ENCODE results near the gene ANKRD37. TPM values are rescaled to one million over a fixed set of nuclear protein-coding genes. Genes with fewer than 3 reads are reported as not detected.

ANKRD37 gene
- total RNA-seq, 1 donor from 2014 or later: 38.0 TPM

DNA sequence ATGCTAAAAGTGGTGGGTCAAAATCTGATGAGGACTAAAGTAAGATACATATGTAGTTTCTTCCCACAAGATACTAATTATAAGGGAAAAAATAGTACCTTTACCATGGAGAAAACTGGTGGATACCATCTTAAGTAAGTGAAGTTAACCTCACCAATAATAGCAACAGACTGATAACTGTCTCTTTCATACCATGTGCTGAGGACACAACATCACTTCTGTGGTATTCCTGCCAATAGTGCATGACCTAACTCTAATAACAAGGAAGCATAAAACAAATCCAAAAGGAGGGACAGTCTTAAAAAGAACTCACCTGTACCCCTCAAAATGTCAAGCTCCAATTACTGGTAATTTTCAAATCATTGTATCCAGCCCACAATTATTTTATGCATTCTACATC is 20.3 kb downstream of the ANKRD37 start:
- no peak for DNase-seq (ENCODE audit: low spot score)

DNA sequence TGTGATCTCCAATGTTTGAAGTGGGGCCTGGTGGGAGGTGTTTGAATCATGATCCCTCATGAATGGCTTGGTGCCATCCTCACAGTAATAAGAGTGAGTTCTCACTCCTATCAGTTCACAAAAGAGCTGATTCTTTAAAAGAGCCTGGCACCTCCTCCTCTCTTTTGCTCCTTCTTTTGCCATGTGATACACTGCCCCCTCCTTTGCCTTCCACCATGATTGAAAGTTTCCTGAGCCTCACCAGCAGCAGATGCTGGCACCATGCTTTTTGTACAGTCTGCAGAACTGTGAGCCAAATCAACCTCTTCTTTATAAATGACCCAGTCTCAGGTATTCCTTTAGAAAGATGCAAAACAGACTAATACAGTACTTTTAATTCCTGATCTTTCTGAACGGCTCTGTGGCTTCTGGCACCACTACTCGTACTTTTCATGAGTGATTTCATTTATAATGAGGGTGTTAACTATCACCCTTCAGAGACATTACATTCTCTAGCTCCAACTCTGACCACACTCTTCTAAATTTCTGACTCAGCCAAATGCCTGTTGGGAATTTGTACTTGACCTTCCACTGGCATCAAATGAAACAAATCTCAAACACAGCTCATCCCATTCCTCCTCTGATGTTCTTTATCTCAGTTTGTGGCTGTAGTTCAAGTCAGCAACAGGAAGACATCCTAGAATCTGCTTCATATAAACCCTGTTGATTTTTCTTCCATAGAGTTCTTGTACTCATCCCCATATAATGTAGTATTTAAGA is 24.9 kb downstream of the ANKRD37 start:
- DNase-seq (ENCODE audit: low spot score): peak; percentile 93

GRCh38 chr4:185424905-185425646 is 28.4 kb downstream of the ANKRD37 start:
- no peak for DNase-seq (ENCODE audit: low spot score)

GRCh38 chr4:185425647-185426352 is 29.2 kb downstream of the ANKRD37 start, which contains the start of gene UFSP2:
TSS of gene UFSP2 (minus strand) at chr4:185425964. CDS start at chr4:185425868, 96 bp downstream.
- peak; percentile 94 for DNase-seq (ENCODE audit: low spot score)

GRCh38 chr4:185426960-185427688 is 30.5 kb downstream of the ANKRD37 start:
- DNase-seq (ENCODE audit: low spot score): no peak

DNA sequence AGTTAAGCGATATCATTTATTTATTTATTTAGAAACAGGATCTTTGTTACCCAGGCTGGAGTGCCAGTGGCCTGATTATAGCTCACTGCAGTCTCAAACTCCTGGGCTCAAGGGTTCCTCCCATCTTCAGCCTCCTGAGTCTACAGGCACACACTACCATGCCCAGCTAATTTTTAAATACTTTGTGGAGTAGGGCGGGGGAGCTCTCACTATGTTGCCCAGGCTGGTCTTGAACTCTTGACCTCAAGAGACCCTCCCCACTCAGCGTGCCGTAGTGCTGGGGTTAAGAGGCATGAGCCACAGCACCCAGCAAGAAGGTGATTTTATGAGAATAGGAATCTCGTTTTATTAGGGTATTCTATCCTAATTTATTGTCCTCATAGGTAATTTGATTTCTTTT is 33.0 kb downstream of the ANKRD37 start:
- no peak for DNase-seq (ENCODE audit: low spot score)

DNA sequence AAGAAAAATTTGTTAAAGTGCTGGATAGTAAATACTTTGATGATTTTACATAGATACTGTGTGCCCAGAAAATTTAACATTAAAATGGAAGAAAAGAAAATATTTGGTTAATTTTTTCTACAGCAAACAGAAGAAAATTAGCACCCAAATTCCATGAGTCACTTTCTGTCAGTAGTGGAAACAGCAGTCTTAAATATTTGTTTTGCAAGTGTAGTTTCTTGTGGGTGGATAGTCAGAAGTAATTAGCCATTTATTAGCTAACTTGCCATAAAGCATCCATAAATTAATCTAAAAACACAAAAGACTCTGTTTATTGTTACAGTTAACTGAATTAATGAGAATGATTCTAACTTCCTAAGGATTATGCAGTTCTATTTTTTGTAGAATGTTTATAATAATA is 38.8 kb downstream of the ANKRD37 start:
- no peak for DNase-seq (ENCODE audit: low spot score)

DNA sequence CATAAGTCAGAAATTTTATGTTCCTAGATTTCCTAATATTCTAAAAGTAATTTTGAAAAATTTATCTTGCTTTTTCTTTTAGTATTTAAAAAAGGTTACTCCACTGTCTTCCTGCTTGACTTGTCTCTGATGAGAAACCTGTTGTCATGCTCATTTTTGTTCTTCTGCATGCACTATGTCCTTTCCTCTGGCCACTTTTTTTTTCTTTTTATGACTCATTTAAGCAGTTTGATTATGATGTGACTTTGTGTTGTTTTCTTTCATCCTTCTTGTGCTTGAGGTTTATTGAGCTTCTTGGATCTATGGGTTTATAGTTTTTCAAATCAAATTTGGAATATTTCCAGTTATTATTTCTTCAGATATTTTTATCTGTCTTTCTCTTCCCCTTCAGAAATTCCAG is 41.2 kb downstream of the ANKRD37 start:
- no peak for DNase-seq (ENCODE audit: low spot score)

- DNase-seq (ENCODE audit: low spot score): no peak
These were observed 44.8 kb downstream of the ANKRD37 start for GRCh38 chr4:185441479-185441878.

- no peak for DNase-seq (ENCODE audit: low spot score)
These were observed 48.6 kb downstream of the ANKRD37 start for GRCh38 chr4:185445209-185445608.

Other genes with a start within 250 kb of the ANKRD37 start
- gene CFAP97, start 192.8 kb upstream of the ANKRD37 start, total RNA-seq (ENCODE audit: insufficient read depth, low replicate concordance): 37.8 TPM
- 16.1 TPM for gene SNX25, start 187.2 kb upstream of the ANKRD37 start, total RNA-seq (ENCODE audit: insufficient read depth, low replicate concordance)
- 6.5 TPM for gene LRP2BP, start 917 bp upstream of the ANKRD37 start, total RNA-seq (ENCODE audit: insufficient read depth, low replicate concordance)
- 44.1 TPM for gene UFSP2, start 29.1 kb downstream of the ANKRD37 start, total RNA-seq (ENCODE audit: insufficient read depth, low replicate concordance)
- gene CCDC110, start 74.9 kb downstream of the ANKRD37 start, total RNA-seq (ENCODE audit: insufficient read depth, low replicate concordance): 14.4 TPM
- 361 TPM for gene PDLIM3, start 138.7 kb downstream of the ANKRD37 start, total RNA-seq (ENCODE audit: insufficient read depth, low replicate concordance)

Measured in umbilical cord (tissue), 2 donors.